K562 (cell line): ENCODE data around the gene BCL10. TPM values are rescaled to one million over a fixed set of nuclear protein-coding genes. Genes with fewer than 3 reads are reported as not detected.

Experiments
- BCL6 ChIP-seq: fragments of 250-450 bp; sonication (Bioruptor Pico); IDR thresholded peaks from 2 replicates; pipeline ENCODE4 v1.4.0; 2020
- CBX1 ChIP-seq: sonication (generic); IDR thresholded peaks from 2 replicates; pipeline ENCODE4 v1.6.1; 2016; ENCODE audit warnings: antibody characterized with exemption, low read depth, mild to moderate bottlenecking
- CCAR2 ChIP-seq: fragments of 200-400 bp; formaldehyde crosslinking; IDR thresholded peaks from 2 replicates; pipeline ENCODE4 v1.6.1; 2017; ENCODE audit warnings: mild to moderate bottlenecking, low read depth, low read length
- CUX1 ChIP-seq: fragments of 200-800 bp; sonication (Bioruptor generic); IDR thresholded peaks from 2 replicates; pipeline ENCODE4 v1.6.1; 2016; ENCODE audit warnings: missing genetic modification characterization, missing compliant biosample characterization
- CXXC5 ChIP-seq: fragments of 250-450 bp; sonication (Bioruptor Pico); IDR thresholded peaks from 2 replicates; pipeline ENCODE4 v1.8.0; 2022; ENCODE audit warnings: inconsistent platforms, mild to moderate bottlenecking, moderate library complexity
- HNRNPLL ChIP-seq: fragments of 200-400 bp; formaldehyde crosslinking; IDR thresholded peaks from 2 replicates; pipeline ENCODE4 v1.6.1; 2017; ENCODE audit warnings: low read length, low read depth, mild to moderate bottlenecking; ENCODE audit not compliant: poor library complexity, severe bottlenecking
- HOXB6 ChIP-seq: fragments of 250-450 bp; sonication (Bioruptor Pico); IDR thresholded peaks from 2 replicates; pipeline ENCODE4 v1.5.1; 2022; ENCODE audit warnings: mild to moderate bottlenecking, borderline replicate concordance
- MNT ChIP-seq, 2 experiments: fragments of 450-650 bp; conservative IDR thresholded peaks; 2 replicates each; pipeline ENCODE4 v1.6.1; 2017; ENCODE audit warnings: mild to moderate bottlenecking in 2 of 2, moderate library complexity in 2 of 2
- PHB ChIP-seq: fragments of 250-450 bp; sonication (Bioruptor Pico); IDR thresholded peaks from 2 replicates; pipeline ENCODE4 v1.5.0; 2021
- PYGO2 ChIP-seq: fragments of 450-650 bp; IDR thresholded peaks from 2 replicates; pipeline ENCODE4 v1.6.1; 2016; ENCODE audit warnings: mild to moderate bottlenecking, missing genetic modification characterization, moderate library complexity, missing compliant biosample characterization
- RCOR1 ChIP-seq, 2 experiments: IDR thresholded peaks; 2 replicates each; pipeline ENCODE4 v1.6.1; 2012; ENCODE audit warnings: low read depth in 2 of 2, low read length in 2 of 2, borderline replicate concordance in 1 of 2, improper control_type of control experiment in 1 of 2
- SLC30A9 ChIP-seq: fragments of 250-450 bp; sonication (Bioruptor Pico); IDR thresholded peaks from 2 replicates; pipeline ENCODE4 v1.8.0; 2022; ENCODE audit warnings: mild to moderate bottlenecking, moderate library complexity
- SMAD2 ChIP-seq: fragments of 150-350 bp; IDR thresholded peaks from 2 replicates; pipeline ENCODE4 v1.6.1; 2014; ENCODE audit warnings: low read depth, mild to moderate bottlenecking, low read length
- TAF9B ChIP-seq: fragments of 450-650 bp; IDR thresholded peaks from 2 replicates; pipeline ENCODE4 v1.6.1; 2018; ENCODE audit warnings: mild to moderate bottlenecking; ENCODE audit not compliant: partially characterized antibody
- TARDBP ChIP-seq: fragments of 450-650 bp; IDR thresholded peaks from 2 replicates; pipeline ENCODE4 v1.6.1; 2016
- TCFL5 ChIP-seq: fragments of 250-450 bp; sonication (Bioruptor Pico); conservative IDR thresholded peaks from 2 replicates; pipeline ENCODE4 v1.6.1; 2021; ENCODE audit warnings: mild to moderate bottlenecking, moderate library complexity, matching md5 sums
- ZEB2 ChIP-seq: fragments of 450-650 bp; IDR thresholded peaks from 2 replicates; pipeline ENCODE4 v1.6.1; 2016
- ZNF408 ChIP-seq: fragments of 250-450 bp; sonication (Bioruptor Pico); IDR thresholded peaks from 2 replicates; pipeline ENCODE4 v1.4.0; 2020; ENCODE audit warnings: low read depth, mild to moderate bottlenecking, moderate library complexity
- ZNF586 ChIP-seq: fragments of 450-650 bp; formaldehyde crosslinking; conservative IDR thresholded peaks from 2 replicates; pipeline ENCODE4 v1.4.0; 2020; ENCODE audit warnings: mild to moderate bottlenecking, moderate library complexity
- ZNF699 ChIP-seq: fragments of 250-450 bp; sonication (Bioruptor Pico); IDR thresholded peaks from 2 replicates; pipeline ENCODE4 v1.8.0; 2021; ENCODE audit warnings: mild to moderate bottlenecking, moderate library complexity; ENCODE audit not compliant: insufficient replicate concordance
- ZNF707 ChIP-seq: fragments of 250-450 bp; sonication (Bioruptor Pico); conservative IDR thresholded peaks from 2 replicates; pipeline ENCODE4 v1.8.0; 2022; ENCODE audit warnings: inconsistent platforms, mild to moderate bottlenecking, moderate library complexity
- ZSCAN29 ChIP-seq: fragments of 450-650 bp; IDR thresholded peaks from 2 replicates; pipeline ENCODE4 v1.6.1; 2017
- polyA plus RNA-seq, 8 experiments: library from polyadenylated mRNA; depleted of rRNA in 4 of 8; stranded (reverse) in 5 of 8; unstranded in 3 of 8; fragments of >200 nt; fragmentation: Nextera tagmentation in 2 of 8; fragmentation: Illumina TruSeq in 1 of 8; extraction: Ambion mirVana in 2 of 8; extraction: Trizol in 1 of 8; gene quantifications; 2 replicates each; pipeline versions ENCODE4 v1.2.1 to v1.2.3, GENCODE V29; 2011 to 2014; ENCODE audit warnings: inconsistent platforms in 1 of 8, missing spikeins in 1 of 8
- total RNA-seq, 7 experiments: library from RNA; depleted of rRNA in 6 of 7; stranded (reverse); fragments of >200 nt in 6 of 7; fragmentation: Illumina TruSeq in 2 of 7; extraction: Trizol in 2 of 7; gene quantifications; 2 replicates each; pipeline versions ENCODE4 v1.2.1 to v1.2.3, GENCODE V29; 2011 to 2021; ENCODE audit warnings: low replicate concordance in 1 of 7

BCL10 gene
- total and polyA plus RNA-seq, 9 of the 15 experiments (the other 6 are each of a cell fraction or from before 2014, with no cell fraction given) = 8.0 to 19.4 (median 12.3) TPM

- TF ChIP-seq PHB = no peak
- TF ChIP-seq CUX1 (CRISPR knock-in tag) = no peak
- no peak for TF ChIP-seq ZNF707 (CRISPR knock-in tag)
- TF ChIP-seq BCL6 (CRISPR knock-in tag) = no peak
- no peak for TF ChIP-seq ZNF699 (CRISPR knock-in tag)
- TF ChIP-seq CXXC5 = no peak
- TF ChIP-seq TARDBP = no peak
- no peak for TF ChIP-seq HOXB6 (CRISPR knock-in tag)
- TF ChIP-seq CBX1 = no peak
- no peak for TF ChIP-seq CCAR2
- no peak for TF ChIP-seq SMAD2
- TF ChIP-seq ZNF586 = no peak
- TF ChIP-seq TAF9B = no peak
- peak in 1 of 2 experiments; percentile 33; a peak in 1 of 4 replicates for TF ChIP-seq RCOR1 (IDR thresholded peaks at IDR 0.05; ENCODE audit: borderline replicate concordance in 1 of 2, low read depth in 2 of 2, low read length in 2 of 2)
- TF ChIP-seq MNT (conservative IDR thresholded peaks at IDR 0.05) = no peak
- TF ChIP-seq ZEB2 = 0 out of 2 replicates have a peak, but pooled peaks have one; percentile 32
- TF ChIP-seq PYGO2 = no peak
- TF ChIP-seq TCFL5 (CRISPR knock-in tag) = no peak
- TF ChIP-seq HNRNPLL = no peak
- no peak for TF ChIP-seq SLC30A9 (CRISPR knock-in tag)
- TF ChIP-seq ZNF408 = no peak
- TF ChIP-seq ZSCAN29 = no peak
Measured at GRCh38 chr1:85289207-85289847, 12.9 kb upstream of the BCL10 start (continued).
